ENCODE data around the gene ENTPD5.

ENTPD5 gene

DNA sequence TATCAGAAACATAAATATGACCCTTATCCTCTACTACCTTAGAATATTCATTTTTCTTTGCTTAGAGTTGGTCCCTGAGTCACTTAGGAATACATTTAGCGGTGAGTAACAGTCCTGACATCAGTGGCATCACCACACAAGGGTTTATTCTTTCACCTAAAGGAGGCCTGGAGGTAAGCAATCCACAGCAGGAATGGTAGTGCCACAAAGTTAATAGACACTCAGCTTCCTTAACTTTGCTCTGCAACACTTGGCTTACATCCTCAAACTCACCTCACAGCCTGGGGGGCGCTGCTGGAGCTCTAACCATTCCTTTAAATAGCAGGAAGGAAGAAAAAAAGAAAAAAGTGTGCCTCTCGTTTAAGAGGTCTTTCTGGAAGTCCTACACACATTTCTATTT is 29.2 kb upstream of the ENTPD5 start:
- H3K4me3 ChIP-seq (ENCODE audit: low read depth, low read length): no peak overlapping the region

GRCh38 chr14:74045522-74045921 is 26.4 kb upstream of the ENTPD5 start:
- TF ChIP-seq, protein P1, sequence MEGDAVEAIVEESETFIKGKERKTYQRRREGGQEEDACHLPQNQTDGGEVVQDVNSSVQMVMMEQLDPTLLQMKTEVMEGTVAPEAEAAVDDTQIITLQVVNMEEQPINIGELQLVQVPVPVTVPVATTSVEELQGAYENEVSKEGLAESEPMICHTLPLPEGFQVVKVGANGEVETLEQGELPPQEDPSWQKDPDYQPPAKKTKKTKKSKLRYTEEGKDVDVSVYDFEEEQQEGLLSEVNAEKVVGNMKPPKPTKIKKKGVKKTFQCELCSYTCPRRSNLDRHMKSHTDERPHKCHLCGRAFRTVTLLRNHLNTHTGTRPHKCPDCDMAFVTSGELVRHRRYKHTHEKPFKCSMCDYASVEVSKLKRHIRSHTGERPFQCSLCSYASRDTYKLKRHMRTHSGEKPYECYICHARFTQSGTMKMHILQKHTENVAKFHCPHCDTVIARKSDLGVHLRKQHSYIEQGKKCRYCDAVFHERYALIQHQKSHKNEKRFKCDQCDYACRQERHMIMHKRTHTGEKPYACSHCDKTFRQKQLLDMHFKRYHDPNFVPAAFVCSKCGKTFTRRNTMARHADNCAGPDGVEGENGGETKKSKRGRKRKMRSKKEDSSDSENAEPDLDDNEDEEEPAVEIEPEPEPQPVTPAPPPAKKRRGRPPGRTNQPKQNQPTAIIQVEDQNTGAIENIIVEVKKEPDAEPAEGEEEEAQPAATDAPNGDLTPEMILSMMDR (IDR thresholded peaks at IDR 0.05; ENCODE audit: low read depth, low read length): no peak

More for the DNA sequence above, 29.2 kb upstream of the ENTPD5 start:
- TF ChIP-seq, protein P1 (IDR thresholded peaks at IDR 0.05; ENCODE audit: low read depth, low read length): no peak

GRCh38 chr14:74042296-74042695 is 23.2 kb upstream of the ENTPD5 start:
- no peak overlapping the region for H3K4me3 ChIP-seq (ENCODE audit: low read depth, low read length)
- TF ChIP-seq, protein P1 (IDR thresholded peaks at IDR 0.05; ENCODE audit: low read depth, low read length): no peak

More at GRCh38 chr14:74045522-74045921, 26.4 kb upstream of the ENTPD5 start:
- H3K4me3 ChIP-seq (ENCODE audit: low read depth, low read length): no peak overlapping the region

GRCh38 chr14:74038020-74038859 is 19.2 kb upstream of the ENTPD5 start:
- TF ChIP-seq, protein P1 (IDR thresholded peaks at IDR 0.05; ENCODE audit: low read depth, low read length): peak; percentile 25; the same call in 1 of the 2 replicates
- H3K4me3 ChIP-seq (ENCODE audit: low read depth, low read length): no peak overlapping the region

DNA sequence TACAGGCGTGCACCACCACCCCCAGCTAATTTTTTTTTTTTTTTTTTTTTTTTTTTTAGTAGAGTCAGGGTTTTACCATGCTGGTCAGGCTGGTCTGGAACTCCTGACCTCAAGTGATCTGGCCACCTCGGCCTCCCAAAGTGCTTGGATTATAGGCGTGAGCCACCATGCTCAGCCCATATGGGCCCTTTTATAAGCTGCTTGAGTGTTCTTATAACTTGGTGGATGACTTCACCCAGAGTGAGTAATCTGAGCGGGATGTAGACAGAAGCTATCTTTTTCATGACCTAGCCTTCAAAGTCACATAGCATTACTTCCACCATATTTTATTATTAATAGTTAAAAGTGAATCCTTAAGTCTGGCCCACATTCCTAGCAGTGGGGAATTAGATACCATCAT is 16.5 kb upstream of the ENTPD5 start:
- TF ChIP-seq, protein P1 (IDR thresholded peaks at IDR 0.05; ENCODE audit: low read depth, low read length): no peak
- H3K4me3 ChIP-seq (ENCODE audit: low read depth, low read length): no peak overlapping the region

DNA sequence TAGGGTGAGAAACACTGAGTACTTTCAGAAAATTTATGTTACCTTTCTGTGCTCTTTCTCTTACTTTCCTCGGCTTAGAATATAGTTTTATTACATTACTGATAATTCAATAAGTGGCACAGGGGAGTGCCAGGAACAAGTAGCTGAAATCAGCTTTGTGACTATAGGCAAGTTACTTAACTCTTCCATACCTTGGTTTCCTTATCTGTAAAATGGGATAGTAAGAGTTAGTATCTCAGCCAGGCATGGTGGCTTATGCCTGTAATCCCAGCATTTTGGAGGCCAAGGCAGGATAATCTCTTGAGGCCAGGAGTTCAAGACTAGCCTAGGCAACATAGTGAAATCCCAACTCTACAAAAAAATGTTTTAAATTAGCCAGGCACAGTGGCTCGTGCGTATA is 15.5 kb upstream of the ENTPD5 start:
- TF ChIP-seq, protein P1 (IDR thresholded peaks at IDR 0.05; ENCODE audit: low read depth, low read length): no peak

DNA sequence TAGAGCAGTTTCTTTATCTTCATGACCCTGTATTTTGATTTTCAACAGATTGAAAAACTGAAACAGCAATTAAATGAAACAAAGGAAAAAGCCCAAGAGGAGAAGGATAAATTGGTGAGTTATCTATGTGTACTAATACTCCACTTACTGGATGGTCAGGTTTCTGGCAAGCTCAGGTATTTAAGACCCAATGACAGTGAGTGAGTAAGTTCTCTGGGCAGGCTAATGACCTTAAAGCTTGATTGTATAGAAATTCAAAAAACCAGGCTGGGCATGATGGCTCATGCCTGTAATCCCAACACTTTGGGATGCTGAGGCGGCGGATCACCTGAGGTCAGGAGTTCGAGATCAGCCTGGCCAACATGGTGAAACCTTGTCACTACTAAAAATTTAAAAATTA is 10.0 kb upstream of the ENTPD5 start:
- no peak overlapping the region for H3K4me3 ChIP-seq (ENCODE audit: low read depth, low read length)
- TF ChIP-seq, protein P1 (IDR thresholded peaks at IDR 0.05; ENCODE audit: low read depth, low read length): no peak

More for the DNA sequence above, 15.5 kb upstream of the ENTPD5 start:
- H3K4me3 ChIP-seq (ENCODE audit: low read depth, low read length): no peak overlapping the region

All from WI38 (cell line).